Neural progenitor cell (in vitro differentiated cells): ENCODE data around the gene CD200.
"Not testable (repeated sequence)": the region's sequence is repeated elsewhere in the genome, so short reads cannot be mapped to it uniquely, and the experiment has no call there.

Source experiments
- CTCF ChIP-seq: fragments of 200-600 bp; sonication (generic); IDR thresholded peaks from 2 replicates; pipeline ENCODE4 v1.5.1; 2017; ENCODE audit warnings: antibody characterized with exemption, mild to moderate bottlenecking
- EZH2 ChIP-seq: fragments of 200-600 bp; sonication (generic); IDR thresholded peaks from 2 replicates; pipeline ENCODE4 v1.6.1; 2017; ENCODE audit warnings: antibody characterized with exemption, mild to moderate bottlenecking, moderate library complexity
- EZH2phosphoT487 ChIP-seq: fragments of 200-600 bp; sonication (generic); IDR thresholded peaks from 2 replicates; pipeline ENCODE4 v1.6.1; 2017; ENCODE audit warnings: antibody characterized with exemption

DNA sequence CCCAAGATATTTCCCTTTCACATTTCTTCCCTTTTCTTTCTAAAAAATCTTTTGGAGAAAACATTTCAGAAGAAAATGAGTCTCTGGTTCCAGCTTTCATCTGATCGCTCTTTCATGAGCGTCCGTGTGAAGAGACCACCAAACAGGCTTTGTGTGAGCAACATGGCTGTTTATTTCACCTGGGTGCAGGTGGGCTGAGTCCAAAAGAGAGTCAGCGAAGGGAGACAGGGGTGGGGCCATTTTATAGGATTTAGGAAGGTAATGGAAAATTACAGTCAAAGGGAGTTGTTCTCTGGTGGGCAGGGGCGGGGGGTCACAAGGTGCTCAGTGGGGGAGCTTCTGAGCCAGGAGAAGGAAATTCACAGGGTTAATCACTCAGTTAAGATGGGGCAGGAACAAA is 67.4 kb downstream of the CD200 start:
- not testable (repeated sequence) for TF ChIP-seq EZH2, CTCF, EZH2phosphoT487
